AG04450 (cell line): Measurements from ENCODE around the gene VPS11. TPM values are rescaled to one million over a fixed set of nuclear protein-coding genes. Genes with fewer than 3 reads are reported as not detected.
A peak's percentile ranks its signal among the peaks of the same experiment; 100 is the strongest.

Experiments
- CTCF ChIA-PET: fragments of 300-600, 350-600 bp; formaldehyde crosslinking; extraction: SDS; loops from one replicate; lab custom pipeline; 2022; ENCODE audit warnings: antibody characterized with exemption, inconsistent platforms; lab: Charles Lee
- POLR2A ChIA-PET: fragments of 350-600 bp; formaldehyde crosslinking; extraction: SDS; loops from one replicate; lab custom pipeline; 2021; ENCODE audit warnings: antibody characterized with exemption, inconsistent platforms; lab: Yijun Ruan, JAX
- DNase-seq: peaks from one replicate; pipeline ENCODE4 v3.0.0-alpha.2; 2011; ENCODE audit warnings: low read depth, low spot score
- H3K27ac ChIP-seq: one replicate; pipeline ENCODE4 v1.5.1; 2012; ENCODE audit warnings: low read depth, low read length, control low read depth
- H3K27me3 ChIP-seq: one replicate; pipeline ENCODE4 v1.6.0; 2012; ENCODE audit warnings: low read length; ENCODE audit not compliant: control insufficient read depth, insufficient read depth
- H3K4me3 ChIP-seq: 2 replicates; pipeline ENCODE4 v1.5.1; 2011; ENCODE audit warnings: mild to moderate bottlenecking, low read depth, low read length, control low read depth
- H3K9me3 ChIP-seq: 2 replicates; pipeline ENCODE4 v1.5.1; 2012; ENCODE audit warnings: low read length; ENCODE audit not compliant: control insufficient read depth, insufficient read depth
- CTCF ChIP-seq: IDR thresholded peaks from 2 replicates; pipeline ENCODE4 v1.5.1; 2011; ENCODE audit warnings: low read depth, low read length, control low read depth, inconsistent platforms
- polyA plus RNA-seq: library from polyadenylated mRNA; depleted of rRNA; stranded (reverse); fragments of >200 nt; gene quantifications from 2 replicates; pipeline ENCODE4 v1.2.3, GENCODE V29; 2011

The VPS11 gene
- polyA plus RNA-seq, 1 experiment, result 9.9 TPM

GRCh38 chr11:119117004-119117706 is 49.5 kb downstream of the VPS11 start:
- TF ChIP-seq CTCF, result no peak
- no peaks in the 10 kb centered on the region for H3K27me3 ChIP-seq
- ChIA-PET CTCF (interaction anchor here (0.8 to 2.1 kb wide), 3 partner anchors 52 to 89 kb away, joined by 3 to 7 read pairs (median 4); partner anchors contain the start of gene CBL), POLR2A (no interaction called here)
- no peak overlapping the region for H3K27ac ChIP-seq
- no peak for DNase-seq
- H3K9me3 ChIP-seq, result no peaks in the 10 kb centered on the region; the same call in 1 of the 2 replicates
- no peak overlapping the region for H3K4me3 ChIP-seq

- Histone ChIP-seq H3K9me3 (no peaks in the 10 kb centered on the region; the same call in 1 of the 2 replicates), H3K4me3 (no peak overlapping the region), H3K27ac (no peak overlapping the region), H3K27me3 (no peaks in the 10 kb centered on the region)
- DNase-seq, result no peak
- POLR2A ChIA-PET, result no interaction called here
- TF ChIP-seq CTCF, result no peak
- CTCF ChIA-PET, result interaction anchor here (0.9 to 2.1 kb wide), 4 partner anchors 16 to 222 kb away, joined by 3 to 7 read pairs (median 4); partner anchors contain the start of genes C1QTNF5, CBL and DPAGT1
Observed at GRCh38 chr11:119118227-119118626, 50.6 kb downstream of the VPS11 start.

- ChIA-PET CTCF (interaction anchor here (0.9 to 2.1 kb wide), 4 partner anchors 17 to 222 kb away, joined by 3 to 7 read pairs (median 4); partner anchors contain the start of genes C1QTNF5, CBL and DPAGT1), POLR2A (interaction anchor here (2.9 kb wide), 1 partner anchor 12 kb away, joined by 11 read pairs; the partner anchor contains the start of gene C2CD2L)
- Histone ChIP-seq H3K27me3 (no peaks in the 10 kb centered on the region), H3K9me3 (no peaks in the 10 kb centered on the region; the same call in 1 of the 2 replicates), H3K27ac (no peak overlapping the region), H3K4me3 (no peak overlapping the region)
- no peak for DNase-seq
- TF ChIP-seq CTCF, result no peak
Observed at GRCh38 chr11:119118946-119119345, 51.3 kb downstream of the VPS11 start.

GRCh38 chr11:119120639-119121007 is 53.0 kb downstream of the VPS11 start:
- POLR2A ChIA-PET, result interaction anchor here (0.5 to 2.9 kb wide), 4 partner anchors 13 to 53 kb away, joined by 3 to 13 read pairs (median 7); partner anchors contain the start of genes C2CD2L and VPS11
- Histone ChIP-seq H3K4me3 (peak overlapping the region; percentile 64), H3K27ac (peak overlapping the region; percentile 70), H3K9me3 (no peaks in the 10 kb centered on the region; the same call in 1 of the 2 replicates), H3K27me3 (no peaks in the 10 kb centered on the region)
- DNase-seq, result peak; percentile 53
- no peak for TF ChIP-seq CTCF
- CTCF ChIA-PET, result interaction anchor here (0.6 to 1.2 kb wide), 3 partner anchors 85 to 237 kb away, joined by 3 to 9 read pairs (median 4); partner anchors contain the start of gene CBL
